DND-41 (cell line): ENCODE data around the gene FNDC11.

Experiments
- EZH2 ChIP-seq: IDR thresholded peaks from 3 replicates; pipeline ENCODE4 v1.6.1; 2012; ENCODE audit warnings: borderline replicate concordance, low read depth, mild to moderate bottlenecking, moderate library complexity, low read length, inconsistent platforms; ENCODE audit not compliant: severe bottlenecking
- TF ChIP-seq, protein P1 (sequence below): IDR thresholded peaks from 2 replicates; pipeline ENCODE4 v1.5.1; 2012; ENCODE audit warnings: borderline replicate concordance, low read length, moderate library complexity, mild to moderate bottlenecking; ENCODE audit not compliant: poor library complexity, severe bottlenecking; ENCODE audit errors: extremely low read depth

GRCh38 chr20:63529861-63530787 is 23.8 kb upstream of the FNDC11 start:
- TF ChIP-seq, protein P1, sequence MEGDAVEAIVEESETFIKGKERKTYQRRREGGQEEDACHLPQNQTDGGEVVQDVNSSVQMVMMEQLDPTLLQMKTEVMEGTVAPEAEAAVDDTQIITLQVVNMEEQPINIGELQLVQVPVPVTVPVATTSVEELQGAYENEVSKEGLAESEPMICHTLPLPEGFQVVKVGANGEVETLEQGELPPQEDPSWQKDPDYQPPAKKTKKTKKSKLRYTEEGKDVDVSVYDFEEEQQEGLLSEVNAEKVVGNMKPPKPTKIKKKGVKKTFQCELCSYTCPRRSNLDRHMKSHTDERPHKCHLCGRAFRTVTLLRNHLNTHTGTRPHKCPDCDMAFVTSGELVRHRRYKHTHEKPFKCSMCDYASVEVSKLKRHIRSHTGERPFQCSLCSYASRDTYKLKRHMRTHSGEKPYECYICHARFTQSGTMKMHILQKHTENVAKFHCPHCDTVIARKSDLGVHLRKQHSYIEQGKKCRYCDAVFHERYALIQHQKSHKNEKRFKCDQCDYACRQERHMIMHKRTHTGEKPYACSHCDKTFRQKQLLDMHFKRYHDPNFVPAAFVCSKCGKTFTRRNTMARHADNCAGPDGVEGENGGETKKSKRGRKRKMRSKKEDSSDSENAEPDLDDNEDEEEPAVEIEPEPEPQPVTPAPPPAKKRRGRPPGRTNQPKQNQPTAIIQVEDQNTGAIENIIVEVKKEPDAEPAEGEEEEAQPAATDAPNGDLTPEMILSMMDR: no peak
- TF ChIP-seq EZH2: no peak
